Spleen (tissue), 7 donors: Measurements from ENCODE around the gene TMCC3.

Experiments used
- POLR2A ChIP-seq, 3 donors: fragments of 450-650 bp; IDR thresholded peaks; one replicate each; pipeline ENCODE4 v1.5.1; 2017; ENCODE audit warnings: antibody characterized with exemption in 3 of 3, mild to moderate bottlenecking in 1 of 3
- POLR2AphosphoS5 ChIP-seq, 3 donors: sonication (generic); formaldehyde crosslinking; IDR thresholded peaks; one replicate each; pipeline ENCODE4 v1.5.1; 2017; ENCODE audit warnings: antibody characterized with exemption in 3 of 3
- TF ChIP-seq, protein P1 (sequence below), 11 experiments: fragments of 200-600 bp in 7 of 11; fragments of 450-650 bp in 4 of 11; sonication (generic) in 4 of 11; IDR thresholded peaks in 8 of 11; conservative IDR thresholded peaks in 3 of 11; 1 replicate in 7 of 11; 2 replicates in 4 of 11; pipeline versions ENCODE4 v1.4.0 to v1.8.0; 2016 to 2021; ENCODE audit warnings: antibody characterized with exemption in 11 of 11, inconsistent platforms in 4 of 11, mild to moderate bottlenecking in 1 of 11
- donor health status: DM: no; HTN: no; CAD: no; lungs with moderate emphysema.
- donor health status: DM: no; HTN: no; CAD: no.
- donor health status: DM: no; HTN: no; CAD: no.

DNA sequence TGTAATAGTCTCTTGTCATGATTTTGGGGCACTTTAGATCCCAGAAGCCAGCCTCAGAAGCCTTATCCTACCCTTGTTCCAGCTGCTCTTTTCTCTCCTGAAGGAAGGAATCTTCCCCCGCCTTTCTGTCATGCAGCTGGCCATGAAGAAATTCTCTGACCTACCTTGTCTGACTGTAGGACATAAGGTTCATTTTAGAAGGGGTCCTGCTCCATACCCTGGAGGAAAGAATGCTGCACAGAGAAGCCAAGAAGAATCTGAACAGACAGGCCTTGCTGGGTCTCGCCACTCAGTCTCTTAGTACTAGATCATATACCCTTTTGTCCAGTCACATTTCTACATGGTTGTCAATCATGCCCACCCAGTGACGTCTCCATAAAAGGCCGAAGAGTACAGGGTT is 6.2 kb upstream of the TMCC3 start:
- TF ChIP-seq, protein P1, sequence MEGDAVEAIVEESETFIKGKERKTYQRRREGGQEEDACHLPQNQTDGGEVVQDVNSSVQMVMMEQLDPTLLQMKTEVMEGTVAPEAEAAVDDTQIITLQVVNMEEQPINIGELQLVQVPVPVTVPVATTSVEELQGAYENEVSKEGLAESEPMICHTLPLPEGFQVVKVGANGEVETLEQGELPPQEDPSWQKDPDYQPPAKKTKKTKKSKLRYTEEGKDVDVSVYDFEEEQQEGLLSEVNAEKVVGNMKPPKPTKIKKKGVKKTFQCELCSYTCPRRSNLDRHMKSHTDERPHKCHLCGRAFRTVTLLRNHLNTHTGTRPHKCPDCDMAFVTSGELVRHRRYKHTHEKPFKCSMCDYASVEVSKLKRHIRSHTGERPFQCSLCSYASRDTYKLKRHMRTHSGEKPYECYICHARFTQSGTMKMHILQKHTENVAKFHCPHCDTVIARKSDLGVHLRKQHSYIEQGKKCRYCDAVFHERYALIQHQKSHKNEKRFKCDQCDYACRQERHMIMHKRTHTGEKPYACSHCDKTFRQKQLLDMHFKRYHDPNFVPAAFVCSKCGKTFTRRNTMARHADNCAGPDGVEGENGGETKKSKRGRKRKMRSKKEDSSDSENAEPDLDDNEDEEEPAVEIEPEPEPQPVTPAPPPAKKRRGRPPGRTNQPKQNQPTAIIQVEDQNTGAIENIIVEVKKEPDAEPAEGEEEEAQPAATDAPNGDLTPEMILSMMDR (IDR thresholded peaks at IDR 0.05 in 8 of 11, conservative IDR thresholded peaks at IDR 0.05 in 3 of 11), result no peak
- TF ChIP-seq POLR2A (IDR thresholded peaks at IDR 0.05) (no peak), POLR2AphosphoS5 (IDR thresholded peaks at IDR 0.05) (no peak)
